Neural progenitor cell (in vitro differentiated cells): Measurements from ENCODE around the gene DAAM2. TPM values are rescaled to one million over a fixed set of nuclear protein-coding genes. Genes with fewer than 3 reads are reported as not detected.

Source experiments
- DNase-seq: peaks from one replicate; pipeline ENCODE4 v3.0.0-alpha.2; 2016; ENCODE audit warnings: low spot score
- H2AFZ ChIP-seq: fragments of 200-600 bp; sonication (generic); replicated peaks from 2 replicates; pipeline ENCODE4 v1.6.1; 2016; ENCODE audit warnings: antibody characterized with exemption
- H3F3A ChIP-seq: fragments of 200-600 bp; sonication (generic); 2 replicates; pipeline ENCODE4 v1.6.1; 2016; ENCODE audit warnings: antibody characterized with exemption, low read depth
- H3K27ac ChIP-seq: fragments of 200-600 bp; sonication (generic); 2 replicates; pipeline ENCODE4 v1.5.1; 2016; ENCODE audit warnings: mild to moderate bottlenecking
- H3K27me3 ChIP-seq: fragments of 200-600 bp; sonication (generic); 2 replicates; pipeline ENCODE4 v1.6.1; 2016; ENCODE audit warnings: mild to moderate bottlenecking, moderate library complexity
- H3K36me3 ChIP-seq: fragments of 200-600 bp; sonication (generic); 2 replicates; pipeline ENCODE4 v1.5.1; 2016
- H3K4me1 ChIP-seq: fragments of 200-600 bp; sonication (generic); 2 replicates; pipeline ENCODE4 v1.6.1; 2016; ENCODE audit warnings: mixed run types
- H3K4me2 ChIP-seq: fragments of 200-600 bp; sonication (generic); 2 replicates; pipeline ENCODE4 v1.6.1; 2016
- H3K4me3 ChIP-seq: fragments of 200-600 bp; sonication (generic); 2 replicates; pipeline ENCODE4 v1.5.1; 2016
- H3K79me2 ChIP-seq: fragments of 200-600 bp; sonication (generic); 2 replicates; pipeline ENCODE4 v1.6.1; 2016; ENCODE audit warnings: low read depth
- H3K9ac ChIP-seq: fragments of 200-600 bp; sonication (generic); 2 replicates; pipeline ENCODE4 v1.6.1; 2016
- H3K9me3 ChIP-seq: fragments of 200-600 bp; sonication (generic); 2 replicates; pipeline ENCODE4 v1.5.1; 2016; ENCODE audit warnings: low read depth
- H4K20me1 ChIP-seq: fragments of 200-600 bp; sonication (generic); 2 replicates; pipeline ENCODE4 v1.6.1; 2016; ENCODE audit warnings: low read depth
- H3K27ac Mint-ChIP-seq: 3 replicates; pipeline ENCODE4 v1.8.0; 2021; ENCODE audit warnings: mixed read lengths
- H3K27me3 Mint-ChIP-seq: 2 replicates; pipeline ENCODE4 v1.8.0; 2022; ENCODE audit warnings: low read depth, mild to moderate bottlenecking, inconsistent platforms, moderate library complexity, mixed read lengths; ENCODE audit not compliant: insufficient read depth
- H3K36me3 Mint-ChIP-seq: 3 replicates; pipeline ENCODE4 v1.8.0; 2021; ENCODE audit warnings: mixed read lengths
- H3K4me1 Mint-ChIP-seq: 3 replicates; pipeline ENCODE4 v1.8.0; 2021; ENCODE audit warnings: mixed read lengths
- H3K4me3 Mint-ChIP-seq: 3 replicates; pipeline ENCODE4 v1.8.0; 2021; ENCODE audit warnings: mild to moderate bottlenecking, moderate library complexity, mixed read lengths
- H3K9me3 Mint-ChIP-seq: 3 replicates; pipeline ENCODE4 v1.8.0; 2020; ENCODE audit warnings: mixed read lengths
- EZH2 ChIP-seq: fragments of 200-600 bp; sonication (generic); IDR thresholded peaks from 2 replicates; pipeline ENCODE4 v1.6.1; 2017; ENCODE audit warnings: antibody characterized with exemption, mild to moderate bottlenecking, moderate library complexity
- EZH2phosphoT487 ChIP-seq: fragments of 200-600 bp; sonication (generic); IDR thresholded peaks from 2 replicates; pipeline ENCODE4 v1.6.1; 2017; ENCODE audit warnings: antibody characterized with exemption
- total RNA-seq: library from RNA; depleted of rRNA; stranded (reverse); fragments of >200 nt; gene quantifications from 2 replicates; pipeline ENCODE4 v1.2.3, GENCODE V29; 2015; ENCODE audit warnings: low replicate concordance
- TF ChIP-seq, protein P1 (sequence below): fragments of 200-600 bp; sonication (generic); IDR thresholded peaks from 2 replicates; pipeline ENCODE4 v1.5.1; 2017; ENCODE audit warnings: antibody characterized with exemption, mild to moderate bottlenecking

DAAM2 gene
- total RNA-seq, 1 donor from 2014 or later = 2.1 TPM

DNA sequence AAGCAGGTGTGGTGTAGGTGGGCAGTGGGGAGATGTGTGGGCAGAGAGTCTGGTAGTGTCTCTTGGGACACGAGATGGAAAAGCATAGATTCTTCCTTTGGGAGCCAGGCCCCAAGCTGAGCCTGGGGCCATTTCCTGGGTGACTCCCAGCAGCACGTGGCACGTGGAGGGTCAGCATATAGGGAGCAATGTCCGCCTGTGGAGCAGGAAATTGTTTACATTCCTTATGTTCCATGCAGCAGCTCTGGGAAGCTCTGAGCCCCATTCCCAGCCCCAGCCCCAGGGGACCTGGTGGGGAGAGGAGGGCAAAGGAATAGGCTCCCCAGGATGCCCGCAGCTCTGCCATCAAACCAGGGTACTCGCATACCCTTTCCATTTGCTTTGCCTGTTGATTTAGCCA, 57.6 kb downstream of the DAAM2 start:
- Mint-ChIP-seq H3K4me3 (no peak overlapping the region), H3K27ac (no peak overlapping the region), H3K4me1 (no peaks in the 10 kb centered on the region), H3K27me3 (peaks cover 4% of the 10 kb centered on the region), H3K9me3 (no peaks in the 10 kb centered on the region), H3K36me3 (no peaks in the 10 kb centered on the region)
- Histone ChIP-seq H3F3A (no peaks in the 10 kb centered on the region), H4K20me1 (no peaks in the 10 kb centered on the region), H3K4me3 (no peak overlapping the region), H3K79me2 (no peaks in the 10 kb centered on the region), H3K27ac (no peak overlapping the region), H3K4me2 (no peak overlapping the region), H3K27me3 (no peaks in the 10 kb centered on the region), H3K4me1 (no peaks in the 10 kb centered on the region), H3K9me3 (no peaks in the 10 kb centered on the region), H2AFZ (no peak overlapping the region), H3K9ac (no peak overlapping the region), H3K36me3 (no peaks in the 10 kb centered on the region)
- TF ChIP-seq EZH2 = no peak
- TF ChIP-seq, protein P1, sequence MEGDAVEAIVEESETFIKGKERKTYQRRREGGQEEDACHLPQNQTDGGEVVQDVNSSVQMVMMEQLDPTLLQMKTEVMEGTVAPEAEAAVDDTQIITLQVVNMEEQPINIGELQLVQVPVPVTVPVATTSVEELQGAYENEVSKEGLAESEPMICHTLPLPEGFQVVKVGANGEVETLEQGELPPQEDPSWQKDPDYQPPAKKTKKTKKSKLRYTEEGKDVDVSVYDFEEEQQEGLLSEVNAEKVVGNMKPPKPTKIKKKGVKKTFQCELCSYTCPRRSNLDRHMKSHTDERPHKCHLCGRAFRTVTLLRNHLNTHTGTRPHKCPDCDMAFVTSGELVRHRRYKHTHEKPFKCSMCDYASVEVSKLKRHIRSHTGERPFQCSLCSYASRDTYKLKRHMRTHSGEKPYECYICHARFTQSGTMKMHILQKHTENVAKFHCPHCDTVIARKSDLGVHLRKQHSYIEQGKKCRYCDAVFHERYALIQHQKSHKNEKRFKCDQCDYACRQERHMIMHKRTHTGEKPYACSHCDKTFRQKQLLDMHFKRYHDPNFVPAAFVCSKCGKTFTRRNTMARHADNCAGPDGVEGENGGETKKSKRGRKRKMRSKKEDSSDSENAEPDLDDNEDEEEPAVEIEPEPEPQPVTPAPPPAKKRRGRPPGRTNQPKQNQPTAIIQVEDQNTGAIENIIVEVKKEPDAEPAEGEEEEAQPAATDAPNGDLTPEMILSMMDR = no peak
- no peak for TF ChIP-seq EZH2phosphoT487
- DNase-seq = no peak

DNA sequence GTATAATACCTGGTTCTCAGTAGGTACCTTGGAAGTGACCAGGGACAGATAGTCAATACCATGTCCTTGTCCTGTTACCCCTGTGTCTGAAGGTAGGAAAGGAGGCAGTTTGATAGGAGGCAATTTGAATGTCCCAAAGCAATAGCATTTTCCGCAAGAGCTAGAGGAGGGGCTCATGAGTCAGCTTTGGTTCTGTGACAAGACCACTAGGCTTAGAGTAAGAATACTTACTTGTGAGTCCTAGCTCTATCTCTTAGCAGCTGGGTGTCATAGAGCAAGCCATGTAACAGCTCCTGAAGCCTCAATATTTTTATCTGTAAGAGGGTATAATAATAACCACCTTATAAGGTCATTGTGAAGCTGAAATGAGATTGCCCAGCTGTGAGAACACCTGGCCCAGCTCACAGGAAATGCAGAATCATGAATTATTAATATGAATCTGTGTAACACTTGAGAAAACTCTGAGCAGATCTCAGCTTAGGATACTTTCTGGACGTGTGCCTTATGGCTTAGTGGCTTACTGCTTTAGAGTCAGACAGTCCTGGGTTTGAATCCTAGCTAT, 58.6 kb downstream of the DAAM2 start:
- no peaks in the 10 kb centered on the region for H3K79me2 ChIP-seq
- H4K20me1 ChIP-seq = no peaks in the 10 kb centered on the region
- no peak overlapping the region for H3K4me3 Mint-ChIP-seq
- H3K9me3 ChIP-seq = no peaks in the 10 kb centered on the region
- H3F3A ChIP-seq = no peaks in the 10 kb centered on the region
- H3K27me3 Mint-ChIP-seq = peaks cover 4% of the 10 kb centered on the region
- H3K27ac Mint-ChIP-seq = no peak overlapping the region
- no peak overlapping the region for H2AFZ ChIP-seq
- DNase-seq = no peak
- H3K9me3 Mint-ChIP-seq = no peaks in the 10 kb centered on the region
- no peaks in the 10 kb centered on the region for H3K27me3 ChIP-seq
- no peaks in the 10 kb centered on the region for H3K4me1 Mint-ChIP-seq
- no peaks in the 10 kb centered on the region for H3K4me1 ChIP-seq
- H3K36me3 ChIP-seq = no peaks in the 10 kb centered on the region
- no peak for TF ChIP-seq EZH2
- no peak for TF ChIP-seq EZH2phosphoT487
- no peak overlapping the region for H3K27ac ChIP-seq
- peaks cover 1% of the 10 kb centered on the region for H3K36me3 Mint-ChIP-seq
- H3K4me2 ChIP-seq = no peak overlapping the region
- no peak overlapping the region for H3K9ac ChIP-seq
- no peak overlapping the region for H3K4me3 ChIP-seq

DNA sequence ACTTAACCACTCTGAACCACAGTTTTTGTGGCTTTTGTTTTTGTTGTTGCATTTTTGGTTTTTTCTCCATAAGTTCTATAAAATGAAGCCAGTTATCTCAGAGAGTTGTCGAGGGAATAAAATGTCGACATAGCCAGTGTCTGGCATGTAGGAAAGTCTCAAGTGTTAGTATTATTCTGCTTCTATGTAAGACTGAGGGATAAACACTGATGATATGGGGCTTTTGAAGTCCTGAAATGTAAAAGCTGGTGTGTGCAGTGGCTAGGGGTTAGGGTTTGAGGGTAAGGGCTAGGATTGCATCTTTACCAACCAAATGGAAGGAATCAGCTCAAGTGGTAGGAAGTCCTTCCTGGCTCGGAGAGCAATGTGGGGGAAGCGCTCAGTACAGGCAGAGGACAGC, 59.2 kb downstream of the DAAM2 start:
- H3K27ac Mint-ChIP-seq = no peak overlapping the region
- no peak for TF ChIP-seq EZH2
- TF ChIP-seq, protein P1 = no peak

DNA sequence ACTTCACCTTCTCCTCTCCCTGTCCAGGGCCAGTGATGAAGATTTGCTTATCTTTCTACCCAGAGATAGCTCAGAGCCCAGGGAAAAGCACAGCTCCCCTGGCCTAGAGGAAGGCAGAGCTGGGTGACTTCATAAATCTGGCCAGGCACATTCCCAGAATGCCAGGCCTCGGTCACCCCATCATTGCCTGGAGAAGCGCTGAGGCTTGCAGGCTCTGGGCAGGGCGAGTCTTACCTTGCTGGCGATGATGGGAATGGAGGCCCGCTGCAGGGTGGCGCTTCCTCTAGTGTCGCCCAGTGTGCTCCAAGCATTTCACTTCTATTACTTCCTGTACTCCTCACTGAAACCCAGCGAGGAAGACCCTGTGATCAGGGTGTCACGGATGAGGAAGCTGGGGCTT, 60.1 kb downstream of the DAAM2 start:
- no peaks in the 10 kb centered on the region for H3K9me3 Mint-ChIP-seq
- H3K9ac ChIP-seq = no peak overlapping the region
- no peaks in the 10 kb centered on the region for H3K4me1 ChIP-seq
- H3K79me2 ChIP-seq = no peaks in the 10 kb centered on the region
- no peaks in the 10 kb centered on the region for H3K9me3 ChIP-seq
- peaks cover 1% of the 10 kb centered on the region for H3K36me3 Mint-ChIP-seq
- H3K27me3 Mint-ChIP-seq = peaks cover 6% of the 10 kb centered on the region
- H3K4me3 Mint-ChIP-seq = no peak overlapping the region
- no peak overlapping the region for H2AFZ ChIP-seq
- TF ChIP-seq, protein P1 = no peak
- TF ChIP-seq EZH2phosphoT487 (no peak), EZH2 (no peak)
- H3F3A ChIP-seq = no peaks in the 10 kb centered on the region
- H3K27ac ChIP-seq = no peak overlapping the region
- no peak overlapping the region for H3K4me2 ChIP-seq
- no peaks in the 10 kb centered on the region for H3K4me1 Mint-ChIP-seq
- DNase-seq = no peak
- no peak overlapping the region for H3K27ac Mint-ChIP-seq
- H3K27me3 ChIP-seq = no peaks in the 10 kb centered on the region
- H4K20me1 ChIP-seq = no peaks in the 10 kb centered on the region
- no peak overlapping the region for H3K4me3 ChIP-seq
- H3K36me3 ChIP-seq = no peaks in the 10 kb centered on the region

More for the DNA sequence above, 59.2 kb downstream of the DAAM2 start:
- no peaks in the 10 kb centered on the region for H3K36me3 ChIP-seq
- no peak overlapping the region for H3K27ac ChIP-seq
- H3K9ac ChIP-seq = no peak overlapping the region
- no peaks in the 10 kb centered on the region for H3K4me1 ChIP-seq
- no peaks in the 10 kb centered on the region for H3K9me3 ChIP-seq
- H3K4me2 ChIP-seq = no peak overlapping the region
- H4K20me1 ChIP-seq = no peaks in the 10 kb centered on the region
- peaks cover 1% of the 10 kb centered on the region for H3K36me3 Mint-ChIP-seq
- no peaks in the 10 kb centered on the region for H3K9me3 Mint-ChIP-seq
- no peak for DNase-seq
- no peak overlapping the region for H3K4me3 ChIP-seq
- H3K27me3 Mint-ChIP-seq = peaks cover 6% of the 10 kb centered on the region
- H3F3A ChIP-seq = no peaks in the 10 kb centered on the region
- no peaks in the 10 kb centered on the region for H3K79me2 ChIP-seq
- no peaks in the 10 kb centered on the region for H3K4me1 Mint-ChIP-seq
- H2AFZ ChIP-seq = no peak overlapping the region
- no peaks in the 10 kb centered on the region for H3K27me3 ChIP-seq
- H3K4me3 Mint-ChIP-seq = no peak overlapping the region
